ENCODE measurements around the gene HHAT. TPM values are rescaled to one million over a fixed set of nuclear protein-coding genes. Genes with fewer than 3 reads are reported as not detected.
A peak's percentile ranks its signal among the peaks of the same experiment; 100 is the strongest.

Gene HHAT
- total RNA-seq, 4 donors from 2014 or later, result 0.31 to 0.33 (median 0.33) TPM; not detected in 1

GRCh38 chr1:210648588-210649269 is 320.0 kb downstream of the HHAT start:
- TF ChIP-seq CTCF (IDR thresholded peaks at IDR 0.05 in 4 of 5, conservative IDR thresholded peaks at IDR 0.05 in 1 of 5) (no peak), POLR2A (IDR thresholded peaks at IDR 0.05) (no peak)
- intact Hi-C loops (cut with DNase I; ENCODE audit: low total_unique reads) (no loop called here), in situ Hi-C loops (cut with MboI; ENCODE audit: low sequenced_read_pairs in 4 of 4) (no loop called here)

GRCh38 chr1:210650403-210650802 is 321.7 kb downstream of the HHAT start:
- intact Hi-C loops (cut with DNase I; ENCODE audit: low total_unique reads), result no loop called here
- TF ChIP-seq POLR2A (IDR thresholded peaks at IDR 0.05) (no peak), CTCF (IDR thresholded peaks at IDR 0.05 in 4 of 5, conservative IDR thresholded peaks at IDR 0.05 in 1 of 5) (no peak)
- no peaks in the 10 kb centered on the region for H3K4me1 ChIP-seq
- H3K9me3 ChIP-seq, result no peaks in the 10 kb centered on the region
- ATAC-seq, result no peak
- H3K27ac ChIP-seq, result no peak overlapping the region
- H3K27me3 ChIP-seq, result no peaks in the 10 kb centered on the region
- no peak for DNase-seq
- no peaks in the 10 kb centered on the region for H3K36me3 ChIP-seq
- in situ Hi-C loops (cut with MboI; ENCODE audit: low sequenced_read_pairs in 4 of 4), result no loop called here
- H3K4me3 ChIP-seq, result no peak overlapping the region

More at GRCh38 chr1:210648588-210649269, 320.0 kb downstream of the HHAT start:
- no peaks in the 10 kb centered on the region for H3K27me3 ChIP-seq
- H3K4me1 ChIP-seq, result no peaks in the 10 kb centered on the region
- no peaks in the 10 kb centered on the region for H3K36me3 ChIP-seq
- H3K4me3 ChIP-seq, result no peak overlapping the region
- H3K9me3 ChIP-seq, result no peaks in the 10 kb centered on the region
- no peak for ATAC-seq
- no peak overlapping the region for H3K27ac ChIP-seq
- no peak for DNase-seq

- H3K27ac ChIP-seq, result no peak overlapping the region
- H3K9me3 ChIP-seq, result no peaks in the 10 kb centered on the region
- H3K27me3 ChIP-seq, result no peaks in the 10 kb centered on the region
- TF ChIP-seq CTCF (IDR thresholded peaks at IDR 0.05 in 4 of 5, conservative IDR thresholded peaks at IDR 0.05 in 1 of 5) (no peak), POLR2A (IDR thresholded peaks at IDR 0.05) (no peak)
- ATAC-seq, result no peak
- intact Hi-C loops (cut with DNase I; ENCODE audit: low total_unique reads), result no loop called here
- in situ Hi-C loops (cut with MboI; ENCODE audit: low sequenced_read_pairs in 4 of 4), result no loop called here
- H3K36me3 ChIP-seq, result no peaks in the 10 kb centered on the region
- DNase-seq, result no peak
- H3K4me3 ChIP-seq, result no peak overlapping the region
- H3K4me1 ChIP-seq, result no peaks in the 10 kb centered on the region
These were observed 323.7 kb downstream of the HHAT start for GRCh38 chr1:210652329-210652954.

- Histone ChIP-seq H3K4me1 (no peaks in the 10 kb centered on the region), H3K27me3 (no peaks in the 10 kb centered on the region), H3K27ac (no peak overlapping the region), H3K9me3 (no peaks in the 10 kb centered on the region), H3K36me3 (no peaks in the 10 kb centered on the region), H3K4me3 (no peak overlapping the region)
- intact Hi-C loops (cut with DNase I; ENCODE audit: low total_unique reads), result no loop called here
- in situ Hi-C loops (cut with MboI; ENCODE audit: low sequenced_read_pairs in 4 of 4), result no loop called here
- TF ChIP-seq CTCF (IDR thresholded peaks at IDR 0.05 in 4 of 5, conservative IDR thresholded peaks at IDR 0.05 in 1 of 5) (no peak), POLR2A (IDR thresholded peaks at IDR 0.05) (no peak)
- DNase-seq (no peak), ATAC-seq (peak in 1 of 2 donors; percentile 72)
These were observed 325.1 kb downstream of the HHAT start for GRCh38 chr1:210653771-210654170.

All from gastrocnemius medialis (tissue), 4 donors.